Stomach (tissue), 9 donors: ENCODE data around the gene RASSF1. TPM values are rescaled to one million over a fixed set of nuclear protein-coding genes. Genes with fewer than 3 reads are reported as not detected.
A peak's percentile ranks its signal among the peaks of the same experiment; 100 is the strongest.

Experiments used
- DNase-seq, 2 donors: peaks; one replicate each; pipeline versions ENCODE4 v3.0.0 to v3.0.0-alpha.2; 2013 to 2019
- H3K27ac ChIP-seq, 5 donors: fragments of 200-600 bp in 4 of 5; sonication (generic) in 4 of 5; one replicate each; pipeline ENCODE4 v1.5.1; 2013 to 2019; ENCODE audit warnings: mild to moderate bottlenecking in 1 of 5, moderate library complexity in 1 of 5
- H3K27me3 ChIP-seq, 3 donors: fragments of 200-600 bp; sonication (generic); one replicate each; pipeline ENCODE4 v1.5.1; 2017 to 2019; ENCODE audit warnings: mixed run types in 1 of 3
- H3K36me3 ChIP-seq, 4 donors: fragments of 200-600 bp; sonication (generic); 1 replicate in 3 of 4; 2 replicates in 1 of 4; pipeline ENCODE4 v1.5.1; 2016 to 2019
- H3K4me1 ChIP-seq, 4 donors: fragments of 200-600 bp; sonication (generic); one replicate each; pipeline ENCODE4 v1.5.1; 2016 to 2019
- H3K4me3 ChIP-seq, 4 donors: fragments of 200-600 bp; sonication (generic) in 3 of 4; one replicate each; pipeline ENCODE4 v1.5.1; 2016 to 2019; ENCODE audit warnings: mild to moderate bottlenecking in 1 of 4
- H3K9me3 ChIP-seq, 4 donors: fragments of 200-600 bp; sonication (generic); one replicate each; pipeline ENCODE4 v1.5.1; 2016 to 2019
- EP300 ChIP-seq: sonication (generic); formaldehyde crosslinking; IDR thresholded peaks from one replicate; pipeline ENCODE4 v1.6.1; 2017; ENCODE audit warnings: antibody characterized with exemption
- POLR2A ChIP-seq, 4 donors: fragments of 450-650 bp; IDR thresholded peaks; one replicate each; pipeline ENCODE4 v1.6.1; 2016; ENCODE audit warnings: antibody characterized with exemption in 4 of 4, control low read depth in 2 of 4, mild to moderate bottlenecking in 1 of 4, moderate library complexity in 1 of 4
- POLR2AphosphoS5 ChIP-seq, 3 donors: sonication (generic); formaldehyde crosslinking; IDR thresholded peaks; one replicate each; pipeline ENCODE4 v1.6.1; 2016; ENCODE audit warnings: antibody characterized with exemption in 3 of 3
- whole genome bisulfite sequencing, 5 donors: extraction: QIAGEN DNeasy Blood & Tissue Kit in 3 of 5; methylation state at CpG; one replicate each; pipeline versions ENCODE4 v1.1.5 to v1.1.7; 2013 to 2018; 5-methylcytosine and 5-hydroxymethylcytosine counted together
- intact Hi-C: fragments of 100-400 bp; cut with DNase I; formaldehyde crosslinking; loops from one replicate; pipeline ENCODE4 v1.15.1; 2023; ENCODE audit warnings: low total_unique reads
- polyA plus RNA-seq, 3 donors: library from polyadenylated mRNA; stranded (reverse); fragments of 200-250 nt; gene quantifications; one replicate each; pipeline ENCODE4 v1.2.3, GENCODE V29; 2013
- total RNA-seq, 5 donors: library from RNA; depleted of rRNA; stranded (reverse); fragments of >200 nt; gene quantifications; one replicate each; pipeline versions ENCODE4 v1.1.0 to v1.2.3, GENCODE V29; 2014 to 2016
- TF ChIP-seq, protein P1 (sequence below), 7 experiments: fragments of 450-650 bp in 4 of 7; fragments of 200-600 bp in 3 of 7; sonication (generic) in 3 of 7; IDR thresholded peaks; one replicate each; pipeline ENCODE4 v1.5.1; 2016 to 2019; ENCODE audit warnings: antibody characterized with exemption in 7 of 7, control low read depth in 2 of 7, mild to moderate bottlenecking in 1 of 7
- donor health status: healthy with polysubstance abuse.
- donor health status: Bipolar disorder and iron deficiency.
- donor health status: healthy.

Gene RASSF1
- total and polyA plus RNA-seq, 8 donors, result 16.5 to 37.3 (median 27.4) TPM

DNA sequence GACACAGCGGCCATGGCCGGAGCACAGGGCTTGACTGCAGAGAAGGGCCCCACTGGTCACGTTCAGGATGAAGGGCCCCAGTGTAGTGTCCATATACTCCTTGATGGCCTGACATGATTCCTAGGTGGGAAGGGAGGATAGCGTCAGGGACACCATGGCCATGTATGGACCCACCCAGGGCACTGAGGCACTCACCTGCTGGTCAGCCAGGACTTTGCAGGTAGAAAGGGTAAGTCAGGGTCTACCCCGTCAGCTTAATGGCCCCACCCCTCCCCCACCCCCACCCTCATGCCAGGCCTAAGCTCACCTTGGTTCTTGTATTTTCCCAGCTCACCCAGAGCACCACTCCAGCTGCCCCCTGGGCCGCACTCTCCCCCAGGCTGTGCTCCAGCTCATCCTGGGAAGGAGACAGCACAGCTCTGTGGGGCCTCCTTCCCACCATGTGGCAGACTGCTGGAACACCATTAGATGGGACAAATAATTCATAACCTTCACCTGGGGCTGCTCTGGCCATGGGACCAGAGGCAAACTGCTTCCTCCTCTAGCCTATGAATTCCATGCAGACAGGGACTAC lies 39.9 kb downstream of the RASSF1 start:
- H3K27ac ChIP-seq, result peak overlapping the region; percentile 71 to 96 (median 95)
- H3K9me3 ChIP-seq, result no peaks in the 10 kb centered on the region
- peaks cover 7 to 15% (median 8%) of the 10 kb centered on the region in 4 donors for H3K36me3 ChIP-seq
- intact Hi-C loops, result no loop called here
- peaks cover 37 to 68% (median 59%) of the 10 kb centered on the region in 4 donors for H3K4me1 ChIP-seq
- DNase-seq, result peak in 1 of 2 donors; percentile 26
- WGBS, 5 donors, result 82 to 100% (median 93%) methylated on average over 5 to 6 of the region's 6 CpGs
- peak overlapping the region in 2 of 4 donors; percentile 5 to 67 for H3K4me3 ChIP-seq
- no peaks in the 10 kb centered on the region for H3K27me3 ChIP-seq
- no peak for TF ChIP-seq POLR2A (IDR thresholded peaks at IDR 0.05)
- TF ChIP-seq POLR2AphosphoS5 (IDR thresholded peaks at IDR 0.05), result no peak
- TF ChIP-seq, protein P1, sequence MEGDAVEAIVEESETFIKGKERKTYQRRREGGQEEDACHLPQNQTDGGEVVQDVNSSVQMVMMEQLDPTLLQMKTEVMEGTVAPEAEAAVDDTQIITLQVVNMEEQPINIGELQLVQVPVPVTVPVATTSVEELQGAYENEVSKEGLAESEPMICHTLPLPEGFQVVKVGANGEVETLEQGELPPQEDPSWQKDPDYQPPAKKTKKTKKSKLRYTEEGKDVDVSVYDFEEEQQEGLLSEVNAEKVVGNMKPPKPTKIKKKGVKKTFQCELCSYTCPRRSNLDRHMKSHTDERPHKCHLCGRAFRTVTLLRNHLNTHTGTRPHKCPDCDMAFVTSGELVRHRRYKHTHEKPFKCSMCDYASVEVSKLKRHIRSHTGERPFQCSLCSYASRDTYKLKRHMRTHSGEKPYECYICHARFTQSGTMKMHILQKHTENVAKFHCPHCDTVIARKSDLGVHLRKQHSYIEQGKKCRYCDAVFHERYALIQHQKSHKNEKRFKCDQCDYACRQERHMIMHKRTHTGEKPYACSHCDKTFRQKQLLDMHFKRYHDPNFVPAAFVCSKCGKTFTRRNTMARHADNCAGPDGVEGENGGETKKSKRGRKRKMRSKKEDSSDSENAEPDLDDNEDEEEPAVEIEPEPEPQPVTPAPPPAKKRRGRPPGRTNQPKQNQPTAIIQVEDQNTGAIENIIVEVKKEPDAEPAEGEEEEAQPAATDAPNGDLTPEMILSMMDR (IDR thresholded peaks at IDR 0.05), result no peak
- no peak for TF ChIP-seq EP300

- TF ChIP-seq POLR2A (IDR thresholded peaks at IDR 0.05), result peak in 1 of 4 donors; percentile 3
- TF ChIP-seq EP300, result no peak
- no peak for TF ChIP-seq POLR2AphosphoS5 (IDR thresholded peaks at IDR 0.05)
- TF ChIP-seq, protein P1 (IDR thresholded peaks at IDR 0.05), result no peak
- peaks cover 7 to 15% (median 8%) of the 10 kb centered on the region in 4 donors for H3K36me3 ChIP-seq
- H3K27ac ChIP-seq, result peak overlapping the region; percentile 71 to 96 (median 95)
- H3K9me3 ChIP-seq, result no peaks in the 10 kb centered on the region
- DNase-seq, result peak in 1 of 2 donors; percentile 61
- no peaks in the 10 kb centered on the region for H3K27me3 ChIP-seq
- H3K4me1 ChIP-seq, result peaks cover 37 to 68% (median 59%) of the 10 kb centered on the region in 4 donors
- 48 to 52% (median 51%) methylated on average over 12 of the region's 12 CpGs for WGBS, 5 donors
- H3K4me3 ChIP-seq, result peak overlapping the region; percentile 47 to 72 (median 68)
- intact Hi-C loops, result no loop called here
Measured at GRCh38 chr3:50299929-50300680, 40.5 kb downstream of the RASSF1 start.

- Histone ChIP-seq H3K27ac (peak overlapping the region; percentile 71 to 96 (median 95)), H3K4me3 (peak overlapping the region; percentile 47 to 72 (median 68)), H3K9me3 (no peaks in the 10 kb centered on the region), H3K4me1 (peaks cover 37 to 68% (median 59%) of the 10 kb centered on the region in 4 donors), H3K27me3 (no peaks in the 10 kb centered on the region), H3K36me3 (peaks cover 7 to 15% (median 8%) of the 10 kb centered on the region in 4 donors)
- intact Hi-C loops, result no loop called here
- 0 to 2% (median 1%) methylated on average over 7 to 12 of the region's 12 CpGs for WGBS, 5 donors
- no peak for DNase-seq
- TF ChIP-seq POLR2AphosphoS5 (IDR thresholded peaks at IDR 0.05) (peak in 2 of 3 donors; percentile 2 to 30), POLR2A (IDR thresholded peaks at IDR 0.05) (no peak)
Measured at GRCh38 chr3:50299638-50299928, 41.1 kb downstream of the RASSF1 start.

DNA sequence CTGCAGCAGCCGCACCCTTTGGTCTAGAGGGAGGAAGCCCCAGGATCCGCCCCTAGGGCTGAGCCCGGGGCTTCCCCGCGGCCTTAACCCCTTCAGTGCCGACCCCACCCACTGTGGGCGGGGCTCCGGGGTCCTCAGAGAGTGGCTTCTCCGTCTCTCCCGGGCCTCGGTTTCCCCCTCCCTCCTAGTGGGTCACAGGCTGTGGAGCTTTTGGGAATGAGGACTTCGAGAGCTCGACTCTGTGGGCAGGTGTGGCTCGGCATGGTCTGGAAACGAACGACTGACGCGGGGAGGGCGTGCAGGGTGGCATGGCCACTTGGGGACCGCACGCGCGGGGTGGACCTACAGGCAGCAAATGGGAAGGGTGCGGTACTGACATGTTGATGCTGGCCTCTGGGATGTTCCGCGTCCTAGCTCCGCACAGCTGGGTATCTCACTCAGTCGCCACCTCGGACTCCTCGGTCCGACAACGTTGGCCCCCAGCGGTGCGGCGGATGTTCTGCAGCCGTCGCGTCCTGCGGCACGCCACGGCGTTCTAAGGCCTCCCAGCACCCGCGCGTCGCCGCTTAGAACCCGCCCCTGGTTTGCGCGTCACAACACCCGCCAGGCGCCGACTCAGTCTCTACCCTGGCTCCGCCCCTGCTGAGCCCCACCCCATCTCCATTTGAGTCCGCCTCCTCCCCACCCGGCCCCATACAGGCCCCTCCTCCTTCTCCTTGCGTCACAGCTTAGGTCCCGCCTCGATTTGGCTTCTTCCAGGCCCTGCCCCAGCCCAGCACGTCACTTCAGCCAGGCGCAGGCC lies 41.6 kb downstream of the RASSF1 start, which contains the start of the genes HYAL3 and NAA80:
Gene HYAL3, minus strand, starts transcription at position 570 of the 802 bp plus-strand sequence. CDS start 3,803 bp downstream, outside the sequence.
Gene NAA80, minus strand, starts transcription at position 570 of the 802 bp plus-strand sequence. CDS start 1,942 bp downstream, outside the sequence.
- H3K36me3 ChIP-seq, result peaks cover 7 to 15% (median 8%) of the 10 kb centered on the region in 4 donors
- peaks cover 37 to 68% (median 59%) of the 10 kb centered on the region in 4 donors for H3K4me1 ChIP-seq
- peak within 1 kb of the TSS; percentile 67 to 73 (median 70) for H3K4me3 ChIP-seq
- WGBS, 5 donors, result 1% methylated on average over 32 to 61 of the region's 61 CpGs
- H3K9me3 ChIP-seq, result no peaks in the 10 kb centered on the region
- TF ChIP-seq, protein P1 (IDR thresholded peaks at IDR 0.05), result peak in 5 of 7 experiments; percentile 21 to 68 (median 45)
- TF ChIP-seq POLR2A (IDR thresholded peaks at IDR 0.05) (peak in 2 of 4 donors; percentile 48 to 84), POLR2AphosphoS5 (IDR thresholded peaks at IDR 0.05) (peak; percentile 87 to 98 (median 97)), EP300 (no peak)
- intact Hi-C loops, result no loop called here
- peak; percentile 100 for DNase-seq
- H3K27ac ChIP-seq, result peak within 1 kb of the TSS; percentile 92 to 96 (median 95)
- H3K27me3 ChIP-seq, result no peaks in the 10 kb centered on the region
